ENCODE results near the gene TBC1D2B. TPM values are rescaled to one million over a fixed set of nuclear protein-coding genes. Genes with fewer than 3 reads are reported as not detected.

TBC1D2B gene
- total and polyA plus RNA-seq, 2 of the 4 experiments (the other 2 are of a cell fraction): 17.7 to 28.3 TPM

DNA sequence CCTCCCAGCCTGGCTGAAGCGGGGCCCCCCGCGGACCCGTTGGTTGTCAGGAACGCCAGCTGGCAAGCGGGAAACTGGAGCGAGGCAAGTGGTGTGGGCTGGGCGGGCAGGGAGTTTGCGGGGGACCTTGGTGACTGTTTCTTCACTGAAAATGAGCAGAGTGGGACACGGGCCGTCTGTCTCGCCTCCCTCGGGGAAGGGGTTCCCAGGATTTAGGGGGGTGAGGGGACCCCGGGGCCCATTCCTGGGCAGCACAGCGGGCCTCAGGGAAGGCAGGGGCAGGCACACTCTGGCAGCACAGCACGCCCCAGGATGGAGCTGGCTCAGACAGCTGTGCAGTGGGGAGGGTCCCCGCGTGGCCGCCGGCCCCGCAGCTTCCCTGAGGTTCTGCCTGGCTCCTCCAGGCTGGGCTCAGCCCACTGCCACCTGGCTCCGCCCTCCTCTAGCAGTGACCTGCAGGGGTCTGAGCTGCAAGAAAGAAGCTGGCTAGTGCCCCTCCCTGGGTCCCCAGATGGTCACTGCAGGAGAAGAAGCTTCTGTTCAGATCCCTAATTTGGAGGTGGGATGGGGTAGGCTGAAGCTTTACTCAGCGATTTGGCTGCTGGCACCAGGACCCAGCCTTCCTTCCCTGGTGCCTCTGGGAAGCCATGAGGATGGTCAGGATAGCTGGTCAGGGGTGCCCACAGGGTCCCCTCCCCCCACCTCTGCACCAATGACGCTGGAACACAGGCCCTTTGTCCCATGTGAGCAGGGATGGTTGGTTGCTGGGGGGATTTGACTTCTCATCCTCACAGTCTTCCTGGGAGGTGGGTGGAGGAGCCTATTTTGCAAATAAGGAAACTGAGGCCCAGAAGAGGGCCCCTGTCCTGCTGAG, 90.4 kb downstream of the TBC1D2B start:
- H3K14ac ChIP-seq (replicated peaks; ENCODE audit: low read depth, low read length): no peak overlapping the region
- no peak overlapping the region for H3K56ac ChIP-seq (ENCODE audit: extremely low read depth, insufficient read depth, low read length)
- CTCF ChIA-PET: no interaction called here
- H3K9ac ChIP-seq (ENCODE audit: low read depth, low read length): no peak overlapping the region
- H3K27ac ChIP-seq (ENCODE audit: insufficient read depth, low read length): no peak overlapping the region
- WGBS, 2 experiments (ENCODE audit: extremely low coverage in 2 of 2, insufficient read length in 1 of 2): 36% methylated on average over 15 of the region's 24 CpGs; no CpG with 5 or more reads in 1 of the 2 experiments
- dilution Hi-C loops (cut with HindIII; ENCODE audit: low sequenced_read_pairs, unreplicated experiment): no loop called here
- BruUV-seq (replicated peaks): no TSS peak
- no peak overlapping the region for H3K4me3 ChIP-seq (ENCODE audit: insufficient read depth, low read depth, low read length)
- POLR2A ChIA-PET (ENCODE audit: unreplicated experiment): no interaction called here
- H2AK5ac ChIP-seq (ENCODE audit: low read depth, low read length): no peak overlapping the region
- H4K20me1 ChIP-seq (ENCODE audit: insufficient read depth, low read length): peaks cover 4% of the 10 kb centered on the region
- no peak overlapping the region for H3K4me2 ChIP-seq (ENCODE audit: low read depth, low read length)
- no peak overlapping the region for H3K23ac ChIP-seq (ENCODE audit: low read depth, low read length)
- in situ Hi-C loops (cut with MboI; ENCODE audit: low sequenced_read_pairs): no loop called here
- H3K9me3 ChIP-seq (ENCODE audit: control insufficient read depth, insufficient read depth, low read length): no peaks in the 10 kb centered on the region
- H4K5ac ChIP-seq (ENCODE audit: low read depth, low read length): no peak overlapping the region
- no peak overlapping the region for H2BK15ac ChIP-seq (ENCODE audit: low read depth, low read length)
- no peak overlapping the region for H4K8ac ChIP-seq (ENCODE audit: low read depth in 2 of 2, low read length in 2 of 2)
- H3K27me3 ChIP-seq (ENCODE audit: control insufficient read depth, insufficient read depth, low read length): peaks cover 18% of the 10 kb centered on the region
- H3K9me1 ChIP-seq (ENCODE audit: insufficient read depth, low read length): peaks cover 5% of the 10 kb centered on the region; the same call in 1 of the 2 replicates
- intact Hi-C loops (cut with micrococcal nuclease): no loop called here
- H2AK9ac ChIP-seq (replicated peaks; ENCODE audit: low read depth, low read length, poor library complexity): no peak overlapping the region
- no peak overlapping the region for H3K4ac ChIP-seq (ENCODE audit: low read depth, low read length)
- H2BK5ac ChIP-seq (ENCODE audit: low read depth, low read length, poor library complexity, severe bottlenecking): no peak overlapping the region
- no peak overlapping the region for H2BK20ac ChIP-seq (ENCODE audit: low read depth, low read length)
- H3K4me1 ChIP-seq (ENCODE audit: control insufficient read depth, insufficient read depth, low read length): peaks cover 17% of the 10 kb centered on the region
- DNase-seq: no peak
- no peak overlapping the region for H4K91ac ChIP-seq (ENCODE audit: insufficient read depth, low read depth, low read length)
- H3K36me3 ChIP-seq (ENCODE audit: control insufficient read depth, insufficient read depth, low read length): no peaks in the 10 kb centered on the region
- no peak overlapping the region for H2AFZ ChIP-seq (replicated peaks; ENCODE audit: low read length, poor library complexity)
- peaks cover 0 to 5% of the 10 kb centered on the region in 2 experiments; a peak in 1 of 4 replicates for H3K79me1 ChIP-seq (ENCODE audit: low read depth in 1 of 2, low read length in 2 of 2)
- no peak overlapping the region for H2BK120ac ChIP-seq (ENCODE audit: low read depth, low read length)
- TF ChIP-seq MXI1 (IDR thresholded peaks at IDR 0.05; ENCODE audit: borderline replicate concordance, low read depth, low read length) (no peak), POLR2A (IDR thresholded peaks at IDR 0.05; ENCODE audit: low read depth, low read length) (no peak), CTCF (conservative IDR thresholded peaks at IDR 0.05; ENCODE audit: low read depth, low read length) (no peak), BHLHE40 (IDR thresholded peaks at IDR 0.05; ENCODE audit: low read depth, low read length) (no peak), FOS (IDR thresholded peaks at IDR 0.05; ENCODE audit: low read depth, low read length) (no peak), NFE2L2 (IDR thresholded peaks at IDR 0.05; ENCODE audit: low read depth, low read length) (no peak), RAD21 (IDR thresholded peaks at IDR 0.05; ENCODE audit: low read length) (no peak), MAZ (IDR thresholded peaks at IDR 0.05; ENCODE audit: borderline replicate concordance, low read depth, low read length) (no peak), SMC3 (IDR thresholded peaks at IDR 0.05; ENCODE audit: low read depth, low read length) (no peak), RCOR1 (IDR thresholded peaks at IDR 0.05; ENCODE audit: insufficient replicate concordance, low read length) (no peak), CHD1 (IDR thresholded peaks at IDR 0.05; ENCODE audit: low read depth, low read length) (no peak), CEBPB (IDR thresholded peaks at IDR 0.05; ENCODE audit: low read depth, low read length) (no peak)
- TF ChIP-seq, protein P1, sequence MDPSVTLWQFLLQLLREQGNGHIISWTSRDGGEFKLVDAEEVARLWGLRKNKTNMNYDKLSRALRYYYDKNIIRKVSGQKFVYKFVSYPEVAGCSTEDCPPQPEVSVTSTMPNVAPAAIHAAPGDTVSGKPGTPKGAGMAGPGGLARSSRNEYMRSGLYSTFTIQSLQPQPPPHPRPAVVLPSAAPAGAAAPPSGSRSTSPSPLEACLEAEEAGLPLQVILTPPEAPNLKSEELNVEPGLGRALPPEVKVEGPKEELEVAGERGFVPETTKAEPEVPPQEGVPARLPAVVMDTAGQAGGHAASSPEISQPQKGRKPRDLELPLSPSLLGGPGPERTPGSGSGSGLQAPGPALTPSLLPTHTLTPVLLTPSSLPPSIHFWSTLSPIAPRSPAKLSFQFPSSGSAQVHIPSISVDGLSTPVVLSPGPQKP (IDR thresholded peaks at IDR 0.05; ENCODE audit: borderline replicate concordance, low read depth, low read length): no peak
- no peak for ATAC-seq (ENCODE audit: low read depth)
- no peak overlapping the region for H3K18ac ChIP-seq (ENCODE audit: low read depth, low read length)

Measured in IMR-90 (cell line).